SK-N-SH treated with all-trans-retinoic acid at 6 μM for 48 hours (cell line): Measurements from ENCODE around the gene CRELD2.

Experiments
- ATAC-seq: fragments of 200-7000 bp; cut with Tn5 transposase; 3 replicates; pipeline ENCODE4 v1.9.1; 2020; ENCODE audit warnings: mild to moderate bottlenecking, moderate library complexity
- BACH2 ChIP-seq: fragments of 250-450 bp; sonication (Bioruptor Pico); IDR thresholded peaks from 2 replicates; pipeline ENCODE4 v1.9.0; 2021; ENCODE audit warnings: mild to moderate bottlenecking, borderline replicate concordance
- CREB5 ChIP-seq: fragments of 250-450 bp; sonication (Bioruptor Pico); IDR thresholded peaks from 2 replicates; pipeline ENCODE4 v1.5.1; 2020; ENCODE audit warnings: low read depth, mild to moderate bottlenecking, moderate library complexity
- CSDC2 ChIP-seq: fragments of 250-450 bp; sonication (Bioruptor Pico); IDR thresholded peaks from 2 replicates; pipeline ENCODE4 v1.5.0; 2020; ENCODE audit warnings: mild to moderate bottlenecking, moderate library complexity
- CSRNP3 ChIP-seq: fragments of 250-450 bp; sonication (Bioruptor Pico); IDR thresholded peaks from 2 replicates; pipeline ENCODE4 v1.5.1; 2021; ENCODE audit warnings: mild to moderate bottlenecking, moderate library complexity
- ESRRG ChIP-seq: fragments of 250-450 bp; sonication (Bioruptor Pico); IDR thresholded peaks from 2 replicates; pipeline ENCODE4 v1.6.1; 2021; ENCODE audit warnings: mild to moderate bottlenecking
- GLIS3 ChIP-seq: fragments of 250-450 bp; sonication (Bioruptor Pico); IDR thresholded peaks from 2 replicates; pipeline ENCODE4 v1.5.0; 2020; ENCODE audit warnings: mild to moderate bottlenecking, moderate library complexity
- ISL1 ChIP-seq: fragments of 250-450 bp; sonication (Bioruptor Pico); IDR thresholded peaks from 2 replicates; pipeline ENCODE4 v2.1.2; 2022; ENCODE audit warnings: mild to moderate bottlenecking, moderate library complexity
- PATZ1 ChIP-seq: fragments of 250-450 bp; sonication (Bioruptor Pico); IDR thresholded peaks from 2 replicates; pipeline ENCODE4 v1.8.0; 2020; ENCODE audit warnings: mild to moderate bottlenecking, moderate library complexity, borderline replicate concordance
- POU6F1 ChIP-seq: fragments of 250-450 bp; sonication (Bioruptor Pico); IDR thresholded peaks from 2 replicates; pipeline ENCODE4 v1.8.0; 2021; ENCODE audit warnings: low read depth, mild to moderate bottlenecking, moderate library complexity, borderline replicate concordance
- PPARA ChIP-seq: fragments of 250-450 bp; sonication (Bioruptor Pico); IDR thresholded peaks from 2 replicates; pipeline ENCODE4 v1.5.0; 2020; ENCODE audit warnings: mild to moderate bottlenecking, borderline replicate concordance
- RARB ChIP-seq: fragments of 250-450 bp; sonication (Bioruptor Pico); IDR thresholded peaks from 2 replicates; pipeline ENCODE4 v1.8.0; 2021; ENCODE audit warnings: mild to moderate bottlenecking, moderate library complexity
- SNAI2 ChIP-seq: fragments of 250-450 bp; sonication (Bioruptor Pico); IDR thresholded peaks from 2 replicates; pipeline ENCODE4 v1.5.0; 2020; ENCODE audit warnings: mild to moderate bottlenecking, moderate library complexity
- TCF4 ChIP-seq: fragments of 250-450 bp; sonication (Bioruptor Pico); IDR thresholded peaks from 2 replicates; pipeline ENCODE4 v1.8.0; 2021; ENCODE audit warnings: mild to moderate bottlenecking, moderate library complexity, borderline replicate concordance
- TOX ChIP-seq: fragments of 250-450 bp; sonication (Bioruptor Pico); IDR thresholded peaks from 2 replicates; pipeline ENCODE4 v1.8.0; 2021; ENCODE audit warnings: mild to moderate bottlenecking, moderate library complexity, borderline replicate concordance
- ZFP30 ChIP-seq: fragments of 450-650 bp; formaldehyde crosslinking; IDR thresholded peaks from 2 replicates; pipeline ENCODE4 v1.5.0; 2022; ENCODE audit warnings: mild to moderate bottlenecking, moderate library complexity
- ZNF565 ChIP-seq: fragments of 450-650 bp; formaldehyde crosslinking; conservative IDR thresholded peaks from 2 replicates; pipeline ENCODE4 v1.5.0; 2020; ENCODE audit warnings: low read depth, mild to moderate bottlenecking, moderate library complexity
- ZNF70 ChIP-seq: fragments of 450-650 bp; formaldehyde crosslinking; IDR thresholded peaks from 2 replicates; pipeline ENCODE4 v1.5.0; 2020; ENCODE audit warnings: mild to moderate bottlenecking, moderate library complexity
- ZNF8 ChIP-seq: fragments of 450-650 bp; formaldehyde crosslinking; IDR thresholded peaks from 2 replicates; pipeline ENCODE4 v1.5.0; 2020; ENCODE audit warnings: mild to moderate bottlenecking, moderate library complexity
- TF ChIP-seq, protein P1 (sequence below): fragments of 250-450 bp; sonication (Bioruptor Pico); IDR thresholded peaks from 2 replicates; pipeline ENCODE4 v1.5.0; 2020; ENCODE audit warnings: mild to moderate bottlenecking, moderate library complexity

CRELD2 gene

DNA sequence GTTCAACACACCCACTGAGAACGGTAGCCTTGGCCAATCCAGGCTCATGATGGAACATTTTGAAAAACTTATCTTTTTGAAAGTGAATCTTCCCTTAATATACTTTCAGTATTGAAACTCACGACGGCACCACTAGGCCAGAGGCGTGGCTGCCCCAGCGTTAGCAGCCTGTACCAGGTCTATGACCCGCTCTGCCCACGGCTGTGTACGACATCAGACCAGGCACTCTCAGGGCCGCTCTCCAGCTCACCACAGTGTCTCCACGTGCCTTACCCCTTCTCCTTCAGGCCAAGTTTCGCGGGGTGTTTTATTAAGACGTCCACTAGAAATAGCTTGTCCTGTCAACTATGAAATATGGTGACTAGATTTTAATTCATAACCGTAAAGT, 31.4 kb upstream of the CRELD2 start:
- TF ChIP-seq SNAI2 (CRISPR knock-in tag) = no peak
- TF ChIP-seq CSRNP3 (CRISPR knock-in tag) = no peak
- no peak for TF ChIP-seq ZNF70 (CRISPR knock-in tag)
- TF ChIP-seq ISL1 (CRISPR knock-in tag) = no peak
- no peak for TF ChIP-seq PATZ1 (CRISPR knock-in tag)
- TF ChIP-seq PPARA (CRISPR knock-in tag) = no peak
- TF ChIP-seq GLIS3 (CRISPR knock-in tag) = no peak
- TF ChIP-seq RARB = no peak
- no peak for TF ChIP-seq ZFP30 (CRISPR knock-in tag)
- no peak for TF ChIP-seq CSDC2
- no peak for TF ChIP-seq POU6F1
- no peak for TF ChIP-seq TOX (CRISPR knock-in tag)
- TF ChIP-seq, protein P1, sequence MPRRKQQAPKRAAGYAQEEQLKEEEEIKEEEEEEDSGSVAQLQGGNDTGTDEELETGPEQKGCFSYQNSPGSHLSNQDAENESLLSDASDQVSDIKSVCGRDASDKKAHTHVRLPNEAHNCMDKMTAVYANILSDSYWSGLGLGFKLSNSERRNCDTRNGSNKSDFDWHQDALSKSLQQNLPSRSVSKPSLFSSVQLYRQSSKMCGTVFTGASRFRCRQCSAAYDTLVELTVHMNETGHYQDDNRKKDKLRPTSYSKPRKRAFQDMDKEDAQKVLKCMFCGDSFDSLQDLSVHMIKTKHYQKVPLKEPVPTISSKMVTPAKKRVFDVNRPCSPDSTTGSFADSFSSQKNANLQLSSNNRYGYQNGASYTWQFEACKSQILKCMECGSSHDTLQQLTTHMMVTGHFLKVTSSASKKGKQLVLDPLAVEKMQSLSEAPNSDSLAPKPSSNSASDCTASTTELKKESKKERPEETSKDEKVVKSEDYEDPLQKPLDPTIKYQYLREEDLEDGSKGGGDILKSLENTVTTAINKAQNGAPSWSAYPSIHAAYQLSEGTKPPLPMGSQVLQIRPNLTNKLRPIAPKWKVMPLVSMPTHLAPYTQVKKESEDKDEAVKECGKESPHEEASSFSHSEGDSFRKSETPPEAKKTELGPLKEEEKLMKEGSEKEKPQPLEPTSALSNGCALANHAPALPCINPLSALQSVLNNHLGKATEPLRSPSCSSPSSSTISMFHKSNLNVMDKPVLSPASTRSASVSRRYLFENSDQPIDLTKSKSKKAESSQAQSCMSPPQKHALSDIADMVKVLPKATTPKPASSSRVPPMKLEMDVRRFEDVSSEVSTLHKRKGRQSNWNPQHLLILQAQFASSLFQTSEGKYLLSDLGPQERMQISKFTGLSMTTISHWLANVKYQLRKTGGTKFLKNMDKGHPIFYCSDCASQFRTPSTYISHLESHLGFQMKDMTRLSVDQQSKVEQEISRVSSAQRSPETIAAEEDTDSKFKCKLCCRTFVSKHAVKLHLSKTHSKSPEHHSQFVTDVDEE (CRISPR knock-in tag) = no peak
- TF ChIP-seq CREB5 (CRISPR knock-in tag) = no peak
- ATAC-seq = no peak

DNA sequence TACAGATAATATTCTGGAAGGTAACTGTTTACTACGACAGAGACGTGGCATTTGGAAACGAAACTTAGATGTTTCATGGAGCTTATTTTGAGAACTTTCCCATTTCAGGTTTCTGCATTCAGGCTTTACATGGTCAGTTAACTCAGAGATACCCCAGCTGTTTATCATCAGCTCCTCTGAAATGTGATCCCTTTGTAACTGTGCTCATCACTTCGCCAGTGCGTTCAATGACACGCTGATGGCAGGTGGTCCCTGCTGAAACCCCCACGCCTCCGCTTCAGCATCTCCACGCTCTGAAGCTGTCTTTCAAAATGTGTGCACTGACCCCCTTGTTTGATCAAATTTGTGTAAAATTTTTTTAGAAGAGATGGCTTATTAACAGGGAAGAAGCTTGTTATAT, 30.7 kb upstream of the CRELD2 start:
- ATAC-seq = no peak
- TF ChIP-seq ZNF70 (CRISPR knock-in tag) (no peak), PPARA (CRISPR knock-in tag) (no peak), GLIS3 (CRISPR knock-in tag) (no peak)
- TF ChIP-seq, all 23 proteins: peak for 0

DNA sequence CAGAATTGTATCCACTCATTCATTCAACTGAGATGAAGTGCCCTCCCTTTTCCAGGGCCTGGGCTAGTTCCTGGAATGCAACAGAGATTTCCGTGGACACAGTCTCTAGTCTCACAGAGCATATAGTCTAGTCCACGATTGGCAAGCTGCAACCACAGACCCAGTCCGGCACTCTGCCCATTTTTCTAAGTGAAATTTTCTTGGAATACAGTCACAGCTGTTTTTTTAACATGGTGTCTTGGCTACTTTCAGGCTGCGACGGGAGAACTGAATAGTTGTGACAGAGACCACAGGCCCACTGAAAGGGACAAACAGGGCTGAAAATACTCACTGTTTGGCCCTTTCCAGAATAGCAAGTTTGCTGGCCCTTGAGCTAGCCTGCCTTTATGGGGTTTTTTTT, 29.4 kb upstream of the CRELD2 start:
- ATAC-seq = no peak
- TF ChIP-seq ESRRG (CRISPR knock-in tag) (no peak), ZNF565 (CRISPR knock-in tag) (no peak), SNAI2 (CRISPR knock-in tag) (no peak), BACH2 (CRISPR knock-in tag) (no peak), PATZ1 (CRISPR knock-in tag) (no peak), ZNF8 (no peak), TCF4 (no peak), POU6F1 (no peak), RARB (no peak), ZFP30 (CRISPR knock-in tag) (no peak), CSRNP3 (CRISPR knock-in tag) (no peak)
- TF ChIP-seq, protein P1 (CRISPR knock-in tag) = no peak
